Uterus (tissue), 4 donors: Measurements from ENCODE around the gene USP47. TPM values are rescaled to one million over a fixed set of nuclear protein-coding genes. Genes with fewer than 3 reads are reported as not detected.

Experiments used
- DNase-seq, 2 donors: peaks; one replicate each; pipeline ENCODE4 v3.0.0-alpha.2; 2019 to 2020
- H3K27ac ChIP-seq, 2 donors: fragments of 200-600 bp; sonication (generic); 1 replicate in 1 of 2; 2 replicates in 1 of 2; pipeline ENCODE4 v1.5.1; 2016 to 2018
- H3K27me3 ChIP-seq, 2 donors: fragments of 200-600 bp; sonication (generic); one replicate each; pipeline ENCODE4 v1.5.1; 2018 to 2019; ENCODE audit warnings: control low read depth in 1 of 2
- H3K36me3 ChIP-seq, 2 donors: fragments of 200-600 bp; sonication (generic); one replicate each; pipeline ENCODE4 v1.5.1; 2019; ENCODE audit warnings: control low read depth in 1 of 2
- H3K4me1 ChIP-seq, 2 donors: fragments of 200-600 bp; sonication (generic); one replicate each; pipeline ENCODE4 v1.5.1; 2018 to 2019; ENCODE audit warnings: control low read depth in 1 of 2
- H3K4me3 ChIP-seq, 2 donors: fragments of 200-600 bp; sonication (generic); 1 replicate in 1 of 2; 2 replicates in 1 of 2; pipeline ENCODE4 v1.5.1; 2018 to 2019; ENCODE audit warnings: mild to moderate bottlenecking in 1 of 2
- H3K9me3 ChIP-seq, 2 donors: fragments of 200-600 bp; sonication (generic); one replicate each; pipeline ENCODE4 v1.5.1; 2019; ENCODE audit warnings: control low read depth in 1 of 2
- POLR2A ChIP-seq, 2 donors: fragments of 450-650 bp; IDR thresholded peaks; one replicate each; pipeline ENCODE4 v1.6.1; 2016; ENCODE audit warnings: antibody characterized with exemption in 2 of 2, mild to moderate bottlenecking in 1 of 2, moderate library complexity in 1 of 2
- intact Hi-C: fragments of 100-400 bp; cut with DNase I; formaldehyde crosslinking; loops from one replicate; pipeline ENCODE4 v1.15.1; 2023; ENCODE audit warnings: low total_unique reads
- total RNA-seq, 4 donors: library from RNA; depleted of rRNA in 3 of 4; stranded (reverse); fragments of >200 nt in 3 of 4; gene quantifications; one replicate each; pipeline versions ENCODE4 v1.1.0 to v1.2.4, GENCODE V29; 2014 to 2023
- TF ChIP-seq, protein P1 (sequence below), 4 experiments: fragments of 200-600 bp in 2 of 4; fragments of 450-650 bp in 2 of 4; sonication (generic) in 2 of 4; IDR thresholded peaks; one replicate each; pipeline ENCODE4 v1.5.1; 2016 to 2019; ENCODE audit warnings: antibody characterized with exemption in 4 of 4, mild to moderate bottlenecking in 2 of 4, moderate library complexity in 1 of 4
- donor health status: DM: yes; HTN: yes; CAD: no.

The USP47 gene
- total RNA-seq, 4 donors from 2014 or later: 83.4 to 247 (median 146) TPM

DNA sequence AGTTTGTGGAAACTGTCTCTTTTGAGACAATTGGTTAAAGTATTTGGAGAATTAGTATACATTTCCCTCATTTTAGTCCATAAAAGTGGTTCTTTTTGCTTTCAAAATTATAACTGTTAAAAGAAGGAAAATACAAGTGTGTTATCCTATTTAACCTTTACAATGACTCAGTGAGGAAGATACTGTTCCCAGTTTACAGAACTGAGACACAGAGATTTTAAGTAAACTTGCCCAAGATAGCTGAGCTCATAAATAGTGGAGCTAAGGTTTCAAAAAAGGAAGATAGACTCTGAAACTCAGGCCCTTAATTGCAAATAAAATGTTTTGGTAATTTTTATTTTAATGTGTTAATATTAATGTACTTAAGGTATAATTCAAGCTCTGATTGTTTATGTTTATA is 107.7 kb downstream of the USP47 start:
- no peak for DNase-seq
- no peak for TF ChIP-seq POLR2A (IDR thresholded peaks at IDR 0.05)
- TF ChIP-seq, protein P1, sequence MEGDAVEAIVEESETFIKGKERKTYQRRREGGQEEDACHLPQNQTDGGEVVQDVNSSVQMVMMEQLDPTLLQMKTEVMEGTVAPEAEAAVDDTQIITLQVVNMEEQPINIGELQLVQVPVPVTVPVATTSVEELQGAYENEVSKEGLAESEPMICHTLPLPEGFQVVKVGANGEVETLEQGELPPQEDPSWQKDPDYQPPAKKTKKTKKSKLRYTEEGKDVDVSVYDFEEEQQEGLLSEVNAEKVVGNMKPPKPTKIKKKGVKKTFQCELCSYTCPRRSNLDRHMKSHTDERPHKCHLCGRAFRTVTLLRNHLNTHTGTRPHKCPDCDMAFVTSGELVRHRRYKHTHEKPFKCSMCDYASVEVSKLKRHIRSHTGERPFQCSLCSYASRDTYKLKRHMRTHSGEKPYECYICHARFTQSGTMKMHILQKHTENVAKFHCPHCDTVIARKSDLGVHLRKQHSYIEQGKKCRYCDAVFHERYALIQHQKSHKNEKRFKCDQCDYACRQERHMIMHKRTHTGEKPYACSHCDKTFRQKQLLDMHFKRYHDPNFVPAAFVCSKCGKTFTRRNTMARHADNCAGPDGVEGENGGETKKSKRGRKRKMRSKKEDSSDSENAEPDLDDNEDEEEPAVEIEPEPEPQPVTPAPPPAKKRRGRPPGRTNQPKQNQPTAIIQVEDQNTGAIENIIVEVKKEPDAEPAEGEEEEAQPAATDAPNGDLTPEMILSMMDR (IDR thresholded peaks at IDR 0.05): no peak
- Histone ChIP-seq H3K27me3 (no peaks in the 10 kb centered on the region), H3K36me3 (no peaks in the 10 kb centered on the region), H3K27ac (no peak overlapping the region), H3K4me3 (no peak overlapping the region), H3K4me1 (no peaks in the 10 kb centered on the region), H3K9me3 (no peaks in the 10 kb centered on the region)
- intact Hi-C loops: no loop called here

DNA sequence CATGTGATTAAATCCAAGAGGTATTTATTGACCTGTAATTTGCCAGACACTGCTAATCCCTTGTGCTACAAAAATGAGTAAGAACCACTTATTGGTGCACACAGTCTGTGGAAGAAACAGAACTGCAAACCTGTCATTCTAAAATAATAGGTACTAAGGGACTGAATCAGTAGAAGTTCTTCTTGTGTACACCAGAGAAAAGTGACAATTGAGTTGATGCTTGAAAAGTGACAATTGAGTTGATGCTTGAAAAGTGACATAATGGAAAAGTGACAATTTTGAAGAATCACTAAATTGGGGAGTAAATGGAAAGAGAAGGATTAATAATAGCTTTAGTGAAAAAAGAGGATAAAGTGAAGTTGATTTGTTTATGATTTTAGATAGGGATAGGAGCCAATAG is 110.3 kb downstream of the USP47 start:
- no peaks in the 10 kb centered on the region for H3K9me3 ChIP-seq
- TF ChIP-seq, protein P1 (IDR thresholded peaks at IDR 0.05): no peak
- no peak for TF ChIP-seq POLR2A (IDR thresholded peaks at IDR 0.05)
- no peaks in the 10 kb centered on the region for H3K27me3 ChIP-seq
- H3K4me3 ChIP-seq: no peak overlapping the region
- intact Hi-C loops: no loop called here
- no peak overlapping the region for H3K27ac ChIP-seq
- no peaks in the 10 kb centered on the region for H3K4me1 ChIP-seq
- DNase-seq: no peak
- no peaks in the 10 kb centered on the region for H3K36me3 ChIP-seq

DNA sequence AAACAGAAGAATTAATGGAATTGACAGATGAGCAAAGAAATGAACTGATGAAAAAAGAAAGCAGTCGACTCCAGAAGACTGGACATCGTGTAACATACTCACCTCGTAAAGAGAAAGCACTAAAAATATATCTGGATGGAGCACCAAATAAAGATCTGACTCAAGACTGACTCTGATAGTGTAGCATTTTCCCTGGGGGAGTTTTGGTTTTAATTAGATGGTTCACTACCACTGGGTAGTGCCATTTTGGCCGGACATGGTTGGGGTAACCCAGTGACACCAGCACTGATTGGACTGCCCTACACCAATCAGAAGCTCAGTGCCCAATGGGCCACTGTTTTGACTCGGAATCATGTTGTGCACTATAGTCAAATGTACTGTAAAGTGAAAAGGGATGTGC is 114.2 kb downstream of the USP47 start:
- DNase-seq: no peak
- no peak for TF ChIP-seq POLR2A (IDR thresholded peaks at IDR 0.05)
- TF ChIP-seq, protein P1 (IDR thresholded peaks at IDR 0.05): no peak
- H3K36me3 ChIP-seq: no peaks in the 10 kb centered on the region
- intact Hi-C loops: no loop called here
- H3K4me1 ChIP-seq: no peaks in the 10 kb centered on the region
- no peak overlapping the region for H3K4me3 ChIP-seq
- H3K27ac ChIP-seq: no peak overlapping the region
- no peaks in the 10 kb centered on the region for H3K27me3 ChIP-seq
- no peaks in the 10 kb centered on the region for H3K9me3 ChIP-seq

DNA sequence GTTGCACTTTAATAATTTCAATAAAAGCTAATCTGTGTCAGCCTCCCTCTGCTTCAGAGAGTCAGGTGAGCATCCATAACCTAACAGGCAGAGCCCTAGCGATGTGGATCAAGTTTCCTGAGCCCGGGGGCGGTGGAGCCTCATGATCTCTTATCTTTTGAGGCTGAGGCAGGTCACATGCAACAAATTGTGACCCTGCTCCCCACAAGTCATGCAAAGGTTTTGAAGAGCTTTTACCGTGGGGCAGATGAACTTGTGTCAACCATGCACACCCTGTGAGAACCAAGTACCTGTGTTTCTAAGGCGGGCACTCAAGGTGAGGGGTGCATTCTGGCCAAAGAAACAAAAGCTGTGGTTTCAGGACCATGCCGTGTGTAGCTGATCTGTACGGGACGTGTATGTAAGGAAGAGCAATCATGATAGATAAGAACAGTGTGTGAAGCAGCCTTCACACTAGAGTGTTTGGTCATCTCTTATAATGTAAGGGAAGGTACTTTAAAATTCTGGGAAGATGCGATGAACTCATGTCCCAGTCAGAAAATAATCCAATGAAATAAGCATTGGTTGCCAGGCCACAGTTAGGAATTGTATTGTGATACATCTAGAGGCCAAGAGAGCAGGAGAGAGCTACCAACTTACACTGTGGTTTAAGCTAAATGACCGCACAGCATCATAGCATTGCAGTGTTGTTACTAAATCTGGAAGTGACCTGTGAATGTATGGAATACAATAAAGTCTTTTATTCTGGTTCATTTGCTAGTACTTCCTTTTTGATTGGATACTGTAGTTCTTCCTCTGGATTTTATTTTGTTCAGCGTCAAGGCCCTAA is 116.8 kb downstream of the USP47 start:
- intact Hi-C loops: no loop called here
- TF ChIP-seq, protein P1 (IDR thresholded peaks at IDR 0.05): no peak
- no peak for TF ChIP-seq POLR2A (IDR thresholded peaks at IDR 0.05)
- H3K36me3 ChIP-seq: no peaks in the 10 kb centered on the region
- no peaks in the 10 kb centered on the region for H3K27me3 ChIP-seq
- H3K9me3 ChIP-seq: no peaks in the 10 kb centered on the region
- H3K4me1 ChIP-seq: no peaks in the 10 kb centered on the region
- no peak overlapping the region for H3K27ac ChIP-seq
- DNase-seq: no peak
- no peak overlapping the region for H3K4me3 ChIP-seq

DNA sequence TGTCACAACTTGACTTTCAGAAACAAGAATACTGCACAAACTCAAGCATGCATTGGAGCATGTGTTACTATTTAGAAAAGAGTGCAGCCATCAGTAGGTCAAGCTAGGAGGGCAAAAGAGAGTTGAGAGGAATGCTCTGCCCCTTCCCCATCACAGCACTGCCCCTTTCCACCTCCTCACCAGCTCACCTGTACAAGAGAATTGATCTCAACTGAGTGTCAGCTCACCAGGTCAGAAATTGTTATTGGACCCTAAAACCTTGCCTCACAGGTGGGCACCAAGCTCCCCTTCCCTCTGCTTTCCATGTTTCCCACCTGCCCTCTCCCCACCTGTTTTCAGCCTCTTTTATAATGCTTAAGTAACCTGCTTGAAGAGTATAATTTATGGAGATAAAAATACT is 117.8 kb downstream of the USP47 start:
- Histone ChIP-seq H3K4me1 (no peaks in the 10 kb centered on the region), H3K36me3 (no peaks in the 10 kb centered on the region), H3K27ac (no peak overlapping the region), H3K4me3 (no peak overlapping the region), H3K27me3 (no peaks in the 10 kb centered on the region), H3K9me3 (no peaks in the 10 kb centered on the region)
- TF ChIP-seq POLR2A (IDR thresholded peaks at IDR 0.05): no peak
- TF ChIP-seq, protein P1 (IDR thresholded peaks at IDR 0.05): no peak
- intact Hi-C loops: no loop called here
- DNase-seq: no peak
